ENCODE results near the gene PDE2A. TPM values are rescaled to one million over a fixed set of nuclear protein-coding genes. Genes with fewer than 3 reads are reported as not detected.
A peak's percentile ranks its signal among the peaks of the same experiment; 100 is the strongest.

PDE2A gene
- total RNA-seq, 2 donors from 2014 or later = 2.7 to 4.9 TPM

DNA sequence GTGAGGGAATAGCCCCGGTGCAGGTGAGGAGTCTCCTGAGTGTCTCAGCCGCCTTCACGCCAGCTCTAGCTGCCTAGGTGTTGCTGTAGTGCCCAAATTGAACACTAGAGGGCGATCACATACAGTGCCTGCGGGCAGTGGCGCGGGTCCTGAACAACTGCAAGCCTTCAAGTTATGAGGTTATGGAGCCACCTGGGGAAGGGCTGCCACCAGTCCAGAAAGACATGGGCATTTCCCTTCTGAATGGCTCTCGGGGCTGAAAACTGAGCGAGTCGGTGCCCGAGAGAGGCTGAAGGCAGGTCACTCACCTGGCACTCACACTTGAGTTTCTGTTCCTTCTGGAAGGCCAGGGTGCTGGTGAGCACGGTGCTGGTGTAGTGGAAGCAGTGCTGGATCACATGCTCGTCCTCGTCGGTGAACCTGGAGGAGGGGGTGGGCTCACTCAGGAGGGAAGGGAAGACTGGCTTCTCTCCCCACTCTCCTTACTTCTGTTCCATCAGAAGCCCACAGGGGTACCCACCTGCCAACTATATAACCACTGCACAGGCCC, 88.4 kb downstream of the PDE2A start:
- H3K4me1 Mint-ChIP-seq = peaks cover 45% of the 10 kb centered on the region
- H3K9me3 ChIP-seq (ENCODE audit: control insufficient read depth, low read length, poor library complexity, severe bottlenecking) = no peaks in the 10 kb centered on the region
- peak; percentile 84 for ATAC-seq
- H3K36me3 Mint-ChIP-seq (ENCODE audit: low read depth) = peaks cover 9% of the 10 kb centered on the region
- DNase-seq = peak; percentile 34 to 79 (median 40)
- peak overlapping the region; percentile 91 for H3K4me3 Mint-ChIP-seq
- peak overlapping the region; percentile 43 for H3K27ac Mint-ChIP-seq
- peaks cover 42% of the 10 kb centered on the region for H3K27me3 Mint-ChIP-seq

DNA sequence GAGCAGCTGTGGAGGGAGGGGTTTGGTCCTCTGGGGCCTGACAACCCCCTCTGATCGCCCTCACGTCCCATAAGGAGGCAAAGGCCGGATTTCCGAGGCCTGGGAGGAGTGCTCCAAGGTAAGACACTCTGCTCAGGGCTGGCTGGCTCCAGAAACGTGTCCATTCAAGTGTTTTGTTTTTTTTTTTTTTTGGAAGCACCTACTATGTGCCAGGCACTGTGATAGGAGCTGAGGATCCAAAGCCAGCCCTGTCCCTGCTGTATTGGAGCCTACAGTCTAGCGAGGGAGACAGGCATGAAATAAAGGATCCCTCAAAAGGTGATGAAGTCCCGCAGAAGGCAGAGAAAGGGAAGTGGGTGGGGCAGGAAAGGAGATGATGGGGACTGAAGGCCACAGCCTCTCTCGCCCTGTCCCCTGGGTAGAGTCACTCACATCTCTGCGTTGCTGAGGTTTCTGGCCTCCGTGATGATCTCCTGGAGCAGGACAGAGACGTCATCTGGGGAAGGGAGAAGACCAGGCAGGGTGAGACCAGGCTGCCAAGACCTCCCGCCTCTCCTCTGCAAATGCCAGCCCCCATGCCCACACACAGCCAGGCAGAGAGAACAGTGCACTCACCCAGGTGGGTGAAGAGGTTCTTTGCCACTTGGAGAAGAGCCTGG, 89.2 kb downstream of the PDE2A start:
- DNase-seq (no peak), ATAC-seq (peak; percentile 5)
- Mint-ChIP-seq H3K4me3 (peak overlapping the region; percentile 91), H3K27ac (peak overlapping the region; percentile 43), H3K27me3 (peaks cover 37% of the 10 kb centered on the region), H3K36me3 (ENCODE audit: low read depth) (peaks cover 7% of the 10 kb centered on the region), H3K4me1 (peaks cover 43% of the 10 kb centered on the region)
- H3K9me3 ChIP-seq (ENCODE audit: control insufficient read depth, low read length, poor library complexity, severe bottlenecking) = no peaks in the 10 kb centered on the region

DNA sequence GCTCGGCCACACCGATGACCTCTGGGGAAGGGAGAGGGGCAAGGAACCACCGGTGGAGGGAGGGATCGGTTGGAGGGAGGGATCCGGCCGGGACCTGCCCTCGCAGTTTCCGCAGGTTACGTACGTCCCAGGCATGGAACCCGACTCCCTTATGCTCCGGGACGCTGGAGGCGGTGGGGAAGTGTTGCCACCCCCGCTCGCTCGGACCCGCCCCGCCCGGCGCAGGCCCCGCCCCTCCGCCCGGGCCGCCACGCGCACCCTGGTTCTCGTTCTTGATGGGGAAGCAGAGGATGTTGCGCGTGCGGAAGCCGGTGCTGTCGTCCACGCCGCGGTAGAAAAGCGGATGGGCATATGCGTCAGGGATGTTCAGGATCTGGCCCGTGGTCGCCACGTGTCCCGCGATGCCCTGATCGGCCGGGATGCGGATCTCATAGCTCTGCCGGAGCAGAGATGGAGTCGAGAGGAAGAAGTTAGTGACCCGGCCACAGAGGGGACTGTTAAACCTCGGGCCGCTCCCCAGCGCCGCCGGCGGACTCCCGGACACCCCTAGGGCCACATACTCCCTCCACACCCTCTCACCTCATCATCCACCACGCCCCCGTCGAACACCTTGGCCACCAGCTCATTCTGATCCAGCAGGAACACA, 89.8 kb downstream of the PDE2A start:
- peaks cover 7% of the 10 kb centered on the region for H3K36me3 Mint-ChIP-seq (ENCODE audit: low read depth)
- H3K27me3 Mint-ChIP-seq = peaks cover 30% of the 10 kb centered on the region
- H3K9me3 ChIP-seq (ENCODE audit: control insufficient read depth, low read length, poor library complexity, severe bottlenecking) = no peaks in the 10 kb centered on the region
- peak overlapping the region; percentile 91 for H3K4me3 Mint-ChIP-seq
- peaks cover 37% of the 10 kb centered on the region for H3K4me1 Mint-ChIP-seq
- peak overlapping the region; percentile 39 for H3K27ac Mint-ChIP-seq
- DNase-seq (peak; percentile 28 to 43 (median 38)), ATAC-seq (peak; percentile 64)

DNA sequence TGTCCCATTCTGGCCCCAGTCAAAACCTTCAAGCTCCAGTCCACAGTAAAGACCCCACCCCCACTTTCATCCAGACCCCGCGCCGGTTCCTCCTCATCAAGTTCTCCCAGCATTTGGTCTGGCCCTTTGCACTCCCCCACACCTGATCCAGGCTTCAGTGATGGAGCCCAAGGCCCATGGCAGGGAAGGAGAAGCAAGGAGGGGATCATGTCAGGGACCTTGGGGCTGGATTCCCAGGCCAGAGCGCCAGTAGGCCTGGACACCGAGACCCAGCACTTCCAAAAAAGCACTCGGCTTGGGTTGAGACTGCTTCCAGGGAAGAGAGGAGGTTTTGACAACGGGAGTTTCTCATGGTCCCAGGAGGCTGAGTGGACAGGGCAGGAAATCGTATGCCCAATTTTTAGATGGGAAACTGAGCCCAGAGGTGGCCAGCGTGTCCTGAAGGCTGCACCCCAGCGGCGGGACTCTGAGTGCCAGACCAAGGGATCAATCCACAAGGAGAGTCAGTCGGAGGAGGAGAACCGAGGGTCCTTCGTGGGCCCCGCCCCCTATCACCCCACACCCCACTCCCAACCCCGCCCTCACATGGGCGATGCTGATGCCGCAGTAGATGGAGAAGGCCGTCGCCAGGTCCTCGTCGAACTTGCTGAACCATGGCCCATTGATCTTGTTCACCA, 90.5 kb downstream of the PDE2A start:
- Mint-ChIP-seq H3K27me3 (peaks cover 24% of the 10 kb centered on the region), H3K36me3 (ENCODE audit: low read depth) (peaks cover 7% of the 10 kb centered on the region), H3K4me1 (peaks cover 34% of the 10 kb centered on the region), H3K4me3 (peak overlapping the region; percentile 86), H3K27ac (no peak overlapping the region)
- no peak for DNase-seq
- ATAC-seq = no peak
- H3K9me3 ChIP-seq (ENCODE audit: control insufficient read depth, low read length, poor library complexity, severe bottlenecking) = no peaks in the 10 kb centered on the region

DNA sequence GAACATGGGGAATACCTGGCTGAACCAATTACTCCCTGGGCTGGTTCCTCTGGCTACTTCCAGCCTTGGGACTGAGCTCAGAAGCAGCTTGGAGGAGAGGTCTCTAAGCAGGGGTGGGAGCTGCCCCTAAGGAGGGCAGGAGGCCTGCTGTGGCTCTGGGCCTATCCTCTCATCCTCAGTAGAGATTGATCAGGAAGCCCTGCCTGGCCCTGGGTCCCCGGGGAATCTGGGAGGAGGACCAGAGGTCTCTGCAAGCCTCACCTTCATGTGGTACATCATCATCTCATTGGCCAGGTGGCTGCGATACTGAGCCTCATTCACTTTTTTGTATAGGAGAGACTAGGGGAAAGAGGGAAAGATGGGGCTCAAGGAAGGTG, 91.1 kb downstream of the PDE2A start:
- Mint-ChIP-seq H3K36me3 (ENCODE audit: low read depth) (peaks cover 4% of the 10 kb centered on the region), H3K27ac (no peak overlapping the region), H3K4me1 (peaks cover 34% of the 10 kb centered on the region), H3K27me3 (peaks cover 18% of the 10 kb centered on the region), H3K4me3 (peak overlapping the region; percentile 86)
- no peak for DNase-seq
- ATAC-seq = no peak
- no peaks in the 10 kb centered on the region for H3K9me3 ChIP-seq (ENCODE audit: control insufficient read depth, low read length, poor library complexity, severe bottlenecking)

DNA sequence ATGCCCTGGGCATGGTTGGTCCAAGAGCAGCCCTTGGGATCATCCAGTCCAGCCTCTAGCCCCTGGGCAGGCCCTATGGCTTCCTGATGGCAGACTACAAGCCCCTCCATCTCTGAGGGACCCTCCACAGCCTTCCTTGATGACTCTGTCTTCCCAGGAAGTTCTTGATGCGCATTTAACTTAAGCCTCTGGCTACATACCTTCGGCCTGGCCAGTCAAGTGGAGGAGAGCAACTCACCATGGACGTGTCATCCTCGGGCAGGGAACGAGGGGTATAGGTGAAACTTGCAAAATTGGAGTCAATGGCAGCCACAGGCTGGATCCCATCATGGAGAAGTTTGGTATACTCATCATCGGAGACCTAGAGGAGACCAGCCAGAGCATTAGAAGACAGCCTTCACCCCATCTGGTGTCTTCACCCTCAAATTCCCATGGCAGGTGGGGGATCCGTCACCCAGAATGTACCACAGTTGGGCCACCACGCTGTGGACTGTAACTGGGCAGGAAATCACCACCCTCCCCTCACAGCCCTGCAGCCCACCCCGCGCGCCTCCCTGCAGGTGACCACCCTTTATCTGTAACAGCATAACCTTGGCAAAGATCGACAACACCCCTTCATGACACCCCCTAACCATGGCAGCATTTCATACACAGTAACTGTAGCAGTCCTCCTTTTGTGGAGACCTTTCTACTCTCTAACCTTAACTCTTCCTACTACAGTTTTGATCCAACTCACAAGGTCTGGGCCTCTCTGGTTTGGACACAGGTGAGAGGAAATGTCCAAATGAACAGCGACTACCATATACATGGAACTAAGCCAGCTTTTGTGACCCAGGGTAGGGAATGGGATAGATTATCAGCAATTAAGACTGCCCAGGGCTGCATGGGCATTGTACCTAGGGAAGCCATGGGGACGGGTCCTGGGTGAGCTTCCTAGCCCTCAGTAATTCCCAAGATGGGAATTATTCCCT, 91.7 kb downstream of the PDE2A start:
- peaks cover 30% of the 10 kb centered on the region for H3K4me1 Mint-ChIP-seq
- H3K4me3 Mint-ChIP-seq = peak overlapping the region; percentile 21
- peak overlapping the region; percentile 47 for H3K27ac Mint-ChIP-seq
- no peaks in the 10 kb centered on the region for H3K9me3 ChIP-seq (ENCODE audit: control insufficient read depth, low read length, poor library complexity, severe bottlenecking)
- H3K36me3 Mint-ChIP-seq (ENCODE audit: low read depth) = peaks cover 2% of the 10 kb centered on the region
- no peak for DNase-seq
- peaks cover 11% of the 10 kb centered on the region for H3K27me3 Mint-ChIP-seq
- no peak for ATAC-seq

DNA sequence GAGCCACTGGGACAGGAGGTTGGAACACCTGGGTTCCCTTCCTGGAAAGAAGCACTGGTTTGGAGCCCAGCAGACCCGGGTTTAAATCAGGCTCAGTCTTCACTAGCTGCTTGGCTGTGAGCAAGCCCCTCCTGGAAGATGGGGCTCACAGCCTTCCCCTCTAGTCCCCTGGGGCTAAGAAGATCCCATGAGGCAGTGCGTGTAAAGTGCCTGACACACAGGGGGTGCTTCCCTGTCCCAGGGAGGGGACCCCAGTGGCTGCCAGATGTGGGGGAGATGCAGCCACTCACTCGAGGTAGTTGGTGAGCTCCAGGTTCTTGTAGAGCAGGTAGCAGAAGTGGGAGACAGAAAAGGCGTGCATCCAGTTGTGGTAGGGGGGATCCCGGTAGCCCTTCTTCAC, 93.2 kb downstream of the PDE2A start:
- Mint-ChIP-seq H3K4me1 (peaks cover 23% of the 10 kb centered on the region), H3K27ac (no peak overlapping the region), H3K36me3 (ENCODE audit: low read depth) (no peaks in the 10 kb centered on the region), H3K27me3 (no peaks in the 10 kb centered on the region), H3K4me3 (no peak overlapping the region)
- no peak for ATAC-seq
- no peak for DNase-seq
- no peaks in the 10 kb centered on the region for H3K9me3 ChIP-seq (ENCODE audit: control insufficient read depth, low read length, poor library complexity, severe bottlenecking)

DNA sequence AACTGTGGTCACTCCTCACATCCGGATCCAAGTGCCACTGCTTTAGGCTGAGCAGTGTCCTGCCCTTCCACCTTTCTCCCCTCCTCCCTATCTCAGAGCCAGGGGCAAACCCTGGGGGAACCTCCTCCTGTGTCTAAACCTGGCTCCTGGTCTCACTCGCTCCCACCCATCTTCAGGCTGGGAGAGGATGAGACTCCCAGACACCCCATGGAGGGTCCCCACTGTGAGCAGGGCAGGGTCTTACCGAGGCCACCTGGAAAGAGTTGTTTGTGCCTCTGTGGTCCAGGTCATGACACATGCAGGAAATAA, 93.6 kb downstream of the PDE2A start:
- H3K36me3 Mint-ChIP-seq (ENCODE audit: low read depth) = no peaks in the 10 kb centered on the region
- ATAC-seq (no peak), DNase-seq (no peak)
- H3K9me3 ChIP-seq (ENCODE audit: control insufficient read depth, low read length, poor library complexity, severe bottlenecking) = no peaks in the 10 kb centered on the region
- no peaks in the 10 kb centered on the region for H3K27me3 Mint-ChIP-seq
- H3K4me3 Mint-ChIP-seq = no peak overlapping the region
- peaks cover 20% of the 10 kb centered on the region for H3K4me1 Mint-ChIP-seq
- no peak overlapping the region for H3K27ac Mint-ChIP-seq

DNA sequence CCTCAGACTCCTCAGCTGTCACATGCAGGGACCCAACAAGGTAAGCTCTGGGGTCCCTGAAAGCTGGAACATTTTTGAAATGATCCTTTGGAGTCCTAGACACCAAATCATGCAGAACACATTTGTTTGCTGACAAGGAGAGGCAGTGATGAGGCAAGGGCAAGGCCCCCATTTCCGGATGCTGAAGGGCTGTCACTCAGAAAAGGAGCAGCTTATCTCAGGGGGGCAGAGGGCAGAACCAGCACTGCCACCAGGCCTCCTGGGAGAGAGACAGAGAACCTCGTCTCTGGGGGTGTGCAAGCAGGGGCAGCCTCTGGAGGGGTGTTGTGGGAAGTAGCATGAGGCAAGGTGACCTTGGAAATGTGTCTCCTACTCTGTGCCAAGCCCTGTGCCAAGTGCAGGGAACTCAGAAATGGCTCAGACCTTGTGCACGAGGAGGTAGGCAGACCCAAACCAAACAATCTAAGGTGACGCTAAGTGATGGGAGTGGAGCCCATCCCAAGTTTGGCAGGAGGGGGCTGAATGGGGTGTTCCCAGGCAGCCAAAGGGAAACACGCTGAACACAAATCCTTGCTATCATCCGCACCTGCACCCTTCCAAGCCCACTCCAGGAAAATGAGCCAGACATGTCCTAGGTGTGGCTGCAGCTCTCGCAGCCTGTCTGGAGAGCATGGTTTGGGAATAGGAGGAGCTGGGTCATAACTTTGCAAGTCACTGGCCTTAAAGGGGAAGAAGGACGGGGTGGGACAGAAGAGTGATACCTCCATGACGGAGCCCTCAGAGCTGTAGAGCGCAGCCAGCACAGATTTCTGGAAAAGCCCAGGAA, 94.2 kb downstream of the PDE2A start:
- DNase-seq = no peak
- no peaks in the 10 kb centered on the region for H3K36me3 Mint-ChIP-seq (ENCODE audit: low read depth)
- no peaks in the 10 kb centered on the region for H3K9me3 ChIP-seq (ENCODE audit: control insufficient read depth, low read length, poor library complexity, severe bottlenecking)
- H3K27ac Mint-ChIP-seq = no peak overlapping the region
- no peaks in the 10 kb centered on the region for H3K27me3 Mint-ChIP-seq
- peak overlapping the region; percentile 36 for H3K4me3 Mint-ChIP-seq
- ATAC-seq = no peak
- H3K4me1 Mint-ChIP-seq = peaks cover 14% of the 10 kb centered on the region

DNA sequence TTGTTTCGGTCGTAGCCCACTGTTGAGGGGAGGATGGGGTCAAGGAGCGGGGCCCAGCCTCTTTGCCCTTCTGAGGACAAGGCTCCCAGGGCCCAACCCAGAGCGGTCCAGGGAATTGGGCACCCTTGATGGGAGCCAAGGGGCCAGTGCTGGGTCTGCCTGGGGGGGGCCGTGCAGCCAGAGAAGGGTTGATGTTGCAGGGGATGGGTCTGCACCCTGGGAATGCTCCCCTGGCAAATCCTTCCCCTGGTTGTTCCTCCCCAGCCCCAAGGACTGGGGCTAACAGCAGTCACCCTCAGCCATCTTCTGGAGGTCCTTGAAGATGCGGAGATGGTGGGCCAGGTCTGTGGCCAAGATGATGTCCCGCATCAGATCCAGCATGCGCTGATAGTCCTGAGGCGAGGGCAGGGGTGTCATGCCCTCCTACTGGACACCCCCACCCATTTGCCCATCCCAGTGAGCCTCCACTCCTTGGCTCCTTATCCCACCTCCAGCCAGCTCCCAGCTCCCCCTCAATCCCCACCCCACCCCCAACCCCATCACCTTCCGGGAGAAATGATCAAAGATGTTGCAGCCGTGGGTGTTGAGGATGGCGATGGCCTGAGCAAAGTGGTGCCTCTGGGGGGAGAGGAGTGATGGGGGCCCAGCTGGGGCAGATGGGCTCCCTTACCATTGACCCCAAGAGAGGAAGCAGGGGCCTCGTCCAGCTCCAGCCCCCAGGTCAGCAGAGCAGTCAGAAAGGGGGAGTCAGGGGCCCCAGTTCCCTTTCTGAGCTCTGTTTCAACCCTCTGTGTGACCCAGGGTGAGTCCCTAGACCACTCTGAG, 95.0 kb downstream of the PDE2A start:
- no peaks in the 10 kb centered on the region for H3K9me3 ChIP-seq (ENCODE audit: control insufficient read depth, low read length, poor library complexity, severe bottlenecking)
- no peak overlapping the region for H3K27ac Mint-ChIP-seq
- DNase-seq = no peak
- no peak overlapping the region for H3K4me3 Mint-ChIP-seq
- no peaks in the 10 kb centered on the region for H3K36me3 Mint-ChIP-seq (ENCODE audit: low read depth)
- peaks cover 10% of the 10 kb centered on the region for H3K4me1 Mint-ChIP-seq
- no peak for ATAC-seq
- peaks cover 8% of the 10 kb centered on the region for H3K27me3 Mint-ChIP-seq

DNA sequence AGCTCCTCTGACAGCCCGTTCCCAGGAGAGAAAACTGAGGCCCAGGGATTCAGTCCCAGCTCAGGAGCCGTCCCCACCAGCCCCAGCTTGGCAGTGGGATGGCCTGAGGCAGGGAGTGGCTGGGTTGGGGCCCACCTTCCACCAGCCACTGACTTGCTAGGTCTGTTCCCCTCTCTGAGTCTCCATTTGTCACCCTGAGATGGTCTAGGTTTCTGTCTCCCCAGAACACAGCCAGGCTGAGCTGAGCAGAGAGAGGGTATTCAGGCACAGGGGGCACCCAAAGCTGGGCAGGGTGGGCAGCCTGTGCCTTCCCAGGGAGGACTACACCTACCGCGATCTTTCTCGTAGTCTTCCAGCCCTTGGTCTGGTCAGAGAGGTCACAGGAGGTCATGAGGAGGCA, 95.7 kb downstream of the PDE2A start:
- Mint-ChIP-seq H3K4me1 (peaks cover 8% of the 10 kb centered on the region), H3K4me3 (no peak overlapping the region)
- DNase-seq = no peak

More for the DNA sequence above, 95.7 kb downstream of the PDE2A start:
- Mint-ChIP-seq H3K27me3 (peaks cover 14% of the 10 kb centered on the region), H3K36me3 (ENCODE audit: low read depth) (no peaks in the 10 kb centered on the region), H3K27ac (no peak overlapping the region)
- ATAC-seq = no peak
- no peaks in the 10 kb centered on the region for H3K9me3 ChIP-seq (ENCODE audit: control insufficient read depth, low read length, poor library complexity, severe bottlenecking)

All from T-helper 17 cell (primary cell).